GM21528 (cell line): ENCODE results near the gene NABP1.
A peak's percentile ranks its signal among the peaks of the same experiment; 100 is the strongest.
"Not testable (repeated sequence)": the region's sequence is repeated elsewhere in the genome, so short reads cannot be mapped to it uniquely, and the experiment has no call there.

Source experiments
- ATAC-seq: cut with Tn5 transposase; IDR thresholded peaks from one replicate; pipeline ENCODE4 v1.9.1; 2021; ENCODE audit warnings: mild to moderate bottlenecking, moderate library complexity; ENCODE audit not compliant: unreplicated experiment, low FRiP score

NABP1 gene

GRCh38 chr2:191677646-191678436 is at the start of gene NABP1:
NABP1 (plus strand) TSS chr2:191678136; CDS start chr2:191678615, 479 bp downstream.
- ATAC-seq = peak; percentile 70

- no peak for ATAC-seq
These were observed 48.9 kb upstream of the NABP1 start for GRCh38 chr2:191629001-191629453.

GRCh38 chr2:191629976-191630712 is 47.8 kb upstream of the NABP1 start:
- ATAC-seq = no peak

GRCh38 chr2:191631754-191632153 is 46.2 kb upstream of the NABP1 start:
- ATAC-seq = no peak

GRCh38 chr2:191632426-191632825 is 45.5 kb upstream of the NABP1 start:
- ATAC-seq = no peak

- ATAC-seq = no peak
These were observed 43.1 kb upstream of the NABP1 start for GRCh38 chr2:191634791-191635190.

- peak; percentile 83 for ATAC-seq
These were observed 42.4 kb upstream of the NABP1 start for GRCh38 chr2:191635333-191636234.

GRCh38 chr2:191636235-191636543 is 41.7 kb upstream of the NABP1 start:
- no peak for ATAC-seq

GRCh38 chr2:191636586-191636985 is 41.4 kb upstream of the NABP1 start:
- no peak for ATAC-seq

- ATAC-seq = peak; percentile 80
These were observed 40.5 kb upstream of the NABP1 start for GRCh38 chr2:191637182-191638078.

GRCh38 chr2:191638079-191638801 is 39.7 kb upstream of the NABP1 start:
- peak; percentile 16 for ATAC-seq

- no peak for ATAC-seq
These were observed 39.1 kb upstream of the NABP1 start for GRCh38 chr2:191638802-191639172.

- no peak for ATAC-seq
These were observed 36.3 kb upstream of the NABP1 start for GRCh38 chr2:191641609-191642008.

GRCh38 chr2:191642541-191642940 is 35.4 kb upstream of the NABP1 start:
- no peak for ATAC-seq

GRCh38 chr2:191643429-191643828 is 34.5 kb upstream of the NABP1 start:
- ATAC-seq = no peak

- not testable (repeated sequence) for ATAC-seq
These were observed 33.3 kb upstream of the NABP1 start for GRCh38 chr2:191644613-191645012.

- no peak for ATAC-seq
These were observed 32.9 kb upstream of the NABP1 start for GRCh38 chr2:191645032-191645431.

- no peak for ATAC-seq
These were observed 32.3 kb upstream of the NABP1 start for GRCh38 chr2:191645434-191646162.
